Nephron (organoid): ENCODE results near the gene MCM7.
A peak's percentile ranks its signal among the peaks of the same experiment; 100 is the strongest.

Experiments used
- H3K27ac Mint-ChIP-seq, 3 experiments: 2 replicates each; pipeline ENCODE4 v1.8.0; 2020; ENCODE audit warnings: mixed read lengths in 3 of 3, mild to moderate bottlenecking in 2 of 3, moderate library complexity in 1 of 3
- H3K27me3 Mint-ChIP-seq: 2 replicates; pipeline ENCODE4 v1.8.0; 2021; ENCODE audit warnings: low read depth, mild to moderate bottlenecking, moderate library complexity, mixed read lengths
- H3K36me3 Mint-ChIP-seq: 2 replicates; pipeline ENCODE4 v1.8.0; 2020; ENCODE audit warnings: low read depth, mixed read lengths
- H3K4me1 Mint-ChIP-seq: 2 replicates; pipeline ENCODE4 v1.8.0; 2020; ENCODE audit warnings: mixed read lengths
- H3K4me3 Mint-ChIP-seq, 3 experiments: 2 replicates each; pipeline ENCODE4 v1.8.0; 2020; ENCODE audit warnings: mild to moderate bottlenecking in 3 of 3, mixed read lengths in 3 of 3, moderate library complexity in 2 of 3
- H3K9me3 Mint-ChIP-seq: 2 replicates; pipeline ENCODE4 v1.8.0; 2020; ENCODE audit warnings: mixed read lengths
- CTCF ChIP-seq, 3 experiments: fragments of 200-600 bp; sonication (generic); IDR thresholded peaks; one replicate each; pipeline ENCODE4 v1.5.0; 2021; ENCODE audit warnings: antibody characterized with exemption in 3 of 3; ENCODE audit not compliant: unreplicated experiment in 3 of 3

MCM7 gene

GRCh38 chr7:100122568-100122967 is 21.4 kb upstream of the MCM7 start:
- TF ChIP-seq CTCF (IDR thresholded peaks at IDR 0.05; ENCODE audit: unreplicated experiment in 3 of 3), result no peak
- peaks cover 25% of the 10 kb centered on the region for H3K4me1 Mint-ChIP-seq

GRCh38 chr7:100122067-100122466 is 20.9 kb upstream of the MCM7 start:
- H3K36me3 Mint-ChIP-seq, result peaks cover 10% of the 10 kb centered on the region
- no peaks in the 10 kb centered on the region for H3K27me3 Mint-ChIP-seq
- H3K4me3 Mint-ChIP-seq, result peak overlapping the region; percentile 41 to 53 (median 48)
- no peak for TF ChIP-seq CTCF (IDR thresholded peaks at IDR 0.05; ENCODE audit: unreplicated experiment in 3 of 3)
- peaks cover 25% of the 10 kb centered on the region for H3K4me1 Mint-ChIP-seq
- no peaks in the 10 kb centered on the region for H3K9me3 Mint-ChIP-seq
- H3K27ac Mint-ChIP-seq, result peak overlapping the region in 2 of 3 experiments; percentile 33

More at GRCh38 chr7:100122568-100122967, 21.4 kb upstream of the MCM7 start:
- Mint-ChIP-seq H3K36me3 (peaks cover 10% of the 10 kb centered on the region), H3K27ac (peak overlapping the region in 1 of 3 experiments; percentile 33), H3K4me3 (peak overlapping the region; percentile 54 to 65 (median 61)), H3K27me3 (no peaks in the 10 kb centered on the region), H3K9me3 (no peaks in the 10 kb centered on the region)

- no peaks in the 10 kb centered on the region for H3K27me3 Mint-ChIP-seq
- TF ChIP-seq CTCF (IDR thresholded peaks at IDR 0.05; ENCODE audit: unreplicated experiment in 3 of 3), result no peak
- H3K4me3 Mint-ChIP-seq, result peak overlapping the region; percentile 93 to 99 (median 96)
- H3K36me3 Mint-ChIP-seq, result peaks cover 18% of the 10 kb centered on the region
- no peaks in the 10 kb centered on the region for H3K9me3 Mint-ChIP-seq
- H3K27ac Mint-ChIP-seq, result peak overlapping the region; percentile 99 to 100 (median 100)
- H3K4me1 Mint-ChIP-seq, result peaks cover 20% of the 10 kb centered on the region
These were observed 19.5 kb upstream of the MCM7 start for GRCh38 chr7:100120733-100121036.

- TF ChIP-seq CTCF (IDR thresholded peaks at IDR 0.05; ENCODE audit: unreplicated experiment in 3 of 3), result no peak
- no peaks in the 10 kb centered on the region for H3K9me3 Mint-ChIP-seq
- H3K27ac Mint-ChIP-seq, result peak overlapping the region; percentile 99 to 100 (median 100)
- no peaks in the 10 kb centered on the region for H3K27me3 Mint-ChIP-seq
- H3K4me1 Mint-ChIP-seq, result peaks cover 20% of the 10 kb centered on the region
- H3K36me3 Mint-ChIP-seq, result peaks cover 18% of the 10 kb centered on the region
- peak overlapping the region; percentile 93 to 99 (median 96) for H3K4me3 Mint-ChIP-seq
These were observed 19.0 kb upstream of the MCM7 start for GRCh38 chr7:100119970-100120732.

GRCh38 chr7:100119072-100119969 is 18.1 kb upstream of the MCM7 start, which contains the start of the genes CNPY4 and TAF6:
CNPY4 (plus strand) TSS chr7:100119634; CDS start chr7:100119745, 111 bp downstream.
TAF6 (minus strand) TSS chr7:100119358; CDS start chr7:100114209, 5,149 bp downstream.
- H3K36me3 Mint-ChIP-seq, result peaks cover 14% of the 10 kb centered on the region
- H3K4me1 Mint-ChIP-seq, result peaks cover 20% of the 10 kb centered on the region
- H3K9me3 Mint-ChIP-seq, result no peaks in the 10 kb centered on the region
- no peak for TF ChIP-seq CTCF (IDR thresholded peaks at IDR 0.05; ENCODE audit: unreplicated experiment in 3 of 3)
- no peaks in the 10 kb centered on the region for H3K27me3 Mint-ChIP-seq
- H3K27ac Mint-ChIP-seq, result peak within 1 kb of the TSS; percentile 99 to 100 (median 100)
- H3K4me3 Mint-ChIP-seq, result peak within 1 kb of the TSS; percentile 93 to 99 (median 96)
